K562 (cell line): ENCODE data around the gene SH3TC2. TPM values are rescaled to one million over a fixed set of nuclear protein-coding genes. Genes with fewer than 3 reads are reported as not detected.
A peak's percentile ranks its signal among the peaks of the same experiment; 100 is the strongest.

Source experiments
- CCAR2 ChIP-seq: fragments of 200-400 bp; formaldehyde crosslinking; IDR thresholded peaks from 2 replicates; pipeline ENCODE4 v1.6.1; 2017; ENCODE audit warnings: mild to moderate bottlenecking, low read depth, low read length
- ERF ChIP-seq: fragments of 450-650 bp; formaldehyde crosslinking; IDR thresholded peaks from 2 replicates; pipeline ENCODE4 v1.4.0; 2020; ENCODE audit warnings: mild to moderate bottlenecking, mixed read lengths
- ETS2 ChIP-seq: IDR thresholded peaks from 2 replicates; pipeline ENCODE4 v1.6.1; 2016; ENCODE audit warnings: borderline replicate concordance, missing genetic modification characterization, mild to moderate bottlenecking, moderate library complexity, missing compliant biosample characterization; ENCODE audit not compliant: poor library complexity, severe bottlenecking
- FOXK2 ChIP-seq, 2 experiments: fragments of 450-650 bp; IDR thresholded peaks in 1 of 2; conservative IDR thresholded peaks in 1 of 2; 2 replicates each; pipeline ENCODE4 v1.6.1; 2016; ENCODE audit warnings: low read depth in 2 of 2, mild to moderate bottlenecking in 1 of 2
- GTF2B ChIP-seq: IDR thresholded peaks from 2 replicates; pipeline ENCODE4 v1.6.1; 2011; ENCODE audit not compliant: insufficient read length; ENCODE audit errors: extremely low read depth
- KDM5B ChIP-seq: fragments of 200-600 bp; sonication (generic); IDR thresholded peaks from 2 replicates; pipeline ENCODE4 v1.6.1; 2012; ENCODE audit warnings: low read depth, mild to moderate bottlenecking, moderate library complexity, low read length, control low read depth, inconsistent platforms; ENCODE audit not compliant: insufficient replicate concordance
- MYC ChIP-seq, 2 experiments: fragments of 250-450 bp in 1 of 2; sonication (Bioruptor Pico) in 1 of 2; IDR thresholded peaks; 2 replicates each; pipeline versions ENCODE4 v1.5.1 to v1.6.1; 2012 to 2021; ENCODE audit warnings: low read depth in 2 of 2, borderline replicate concordance in 1 of 2, improper control_type of control experiment in 1 of 2, low read length in 1 of 2, mild to moderate bottlenecking in 1 of 2, moderate library complexity in 1 of 2
- NR2C1 ChIP-seq, 2 experiments: fragments of 450-650 bp; IDR thresholded peaks; 2 replicates each; pipeline ENCODE4 v1.6.1; 2017; ENCODE audit warnings: mild to moderate bottlenecking in 2 of 2, antibody characterized with exemption in 1 of 2, inconsistent platforms in 1 of 2, missing compliant biosample characterization in 1 of 2, missing genetic modification characterization in 1 of 2
- SRSF7 ChIP-seq: fragments of 200-400 bp; formaldehyde crosslinking; optimal IDR thresholded peaks from 2 replicates; pipeline ENCODE3; 2017; ENCODE audit warnings: mild to moderate bottlenecking, low read depth, low read length
- TAL1 ChIP-seq: fragments of 450-650 bp; IDR thresholded peaks from 2 replicates; pipeline ENCODE4 v1.6.1; 2016; ENCODE audit warnings: mild to moderate bottlenecking
- TBP ChIP-seq: optimal IDR thresholded peaks from 2 replicates; pipeline ENCODE3; 2011; ENCODE audit warnings: low read depth, low read length, improper control_type of control experiment
- YY1 ChIP-seq, 3 experiments: IDR thresholded peaks; 2 replicates each; pipeline ENCODE4 v1.6.1; 2011; ENCODE audit warnings: low read length in 2 of 3, mild to moderate bottlenecking in 2 of 3, moderate library complexity in 2 of 3, borderline replicate concordance in 1 of 3, control low read depth in 1 of 3, low read depth in 1 of 3; ENCODE audit not compliant: insufficient read depth in 3 of 3, insufficient replicate concordance in 2 of 3, control insufficient read depth in 1 of 3, insufficient read length in 1 of 3; ENCODE audit errors: extremely low read depth in 1 of 3
- ZBTB43 ChIP-seq: sonication (generic); formaldehyde crosslinking; IDR thresholded peaks from 2 replicates; pipeline ENCODE4 v1.8.0; 2023; ENCODE audit warnings: mild to moderate bottlenecking, missing genetic modification reagents
- ZNF212 ChIP-seq: fragments of 450-650 bp; formaldehyde crosslinking; IDR thresholded peaks from 2 replicates; pipeline ENCODE4 v1.4.0; 2020; ENCODE audit warnings: mild to moderate bottlenecking
- ZNF274 ChIP-seq: IDR thresholded peaks from 2 replicates; pipeline ENCODE4 v1.6.1; 2011; ENCODE audit warnings: low read depth, mild to moderate bottlenecking, low read length, moderate library complexity, borderline replicate concordance
- ZNF75A ChIP-seq: fragments of 450-650 bp; formaldehyde crosslinking; IDR thresholded peaks from 2 replicates; pipeline ENCODE4 v1.4.0; 2020; ENCODE audit warnings: mild to moderate bottlenecking
- ZNF766 ChIP-seq: fragments of 200-800 bp; sonication (Bioruptor generic); conservative IDR thresholded peaks from 2 replicates; pipeline ENCODE4 v1.6.1; 2016; ENCODE audit warnings: missing genetic modification characterization, missing compliant biosample characterization
- polyA plus RNA-seq, 8 experiments: library from polyadenylated mRNA; depleted of rRNA in 4 of 8; stranded (reverse) in 5 of 8; unstranded in 3 of 8; fragments of >200 nt; fragmentation: Nextera tagmentation in 2 of 8; fragmentation: Illumina TruSeq in 1 of 8; extraction: Ambion mirVana in 2 of 8; extraction: Trizol in 1 of 8; gene quantifications; 2 replicates each; pipeline versions ENCODE4 v1.2.1 to v1.2.3, GENCODE V29; 2011 to 2014; ENCODE audit warnings: inconsistent platforms in 1 of 8, missing spikeins in 1 of 8
- total RNA-seq, 7 experiments: library from RNA; depleted of rRNA in 6 of 7; stranded (reverse); fragments of >200 nt in 6 of 7; fragmentation: Illumina TruSeq in 2 of 7; extraction: Trizol in 2 of 7; gene quantifications; 2 replicates each; pipeline versions ENCODE4 v1.2.1 to v1.2.3, GENCODE V29; 2011 to 2021; ENCODE audit warnings: low replicate concordance in 1 of 7
- TF ChIP-seq, protein P1 (sequence below), 2 experiments: IDR thresholded peaks in 1 of 2; conservative IDR thresholded peaks in 1 of 2; 2 replicates each; pipeline ENCODE4 v1.6.1; 2016; ENCODE audit warnings: low read depth in 2 of 2, mild to moderate bottlenecking in 1 of 2, missing compliant biosample characterization in 1 of 2, missing genetic modification characterization in 1 of 2, moderate library complexity in 1 of 2
- TF ChIP-seq, protein P2 (sequence below), 2 experiments: fragments of 450-650 bp in 1 of 2; sonication (generic) in 1 of 2; formaldehyde crosslinking; conservative IDR thresholded peaks; 2 replicates each; pipeline versions ENCODE4 v1.4.0 to v1.8.1; 2020 to 2022; ENCODE audit warnings: mild to moderate bottlenecking in 1 of 2, missing genetic modification reagents in 1 of 2

The SH3TC2 gene
- total and polyA plus RNA-seq, 9 of the 15 experiments (the other 6 are each of a cell fraction or from before 2014, with no cell fraction given) = 0.03 to 0.80 (median 0.55) TPM; not detected in 1

DNA sequence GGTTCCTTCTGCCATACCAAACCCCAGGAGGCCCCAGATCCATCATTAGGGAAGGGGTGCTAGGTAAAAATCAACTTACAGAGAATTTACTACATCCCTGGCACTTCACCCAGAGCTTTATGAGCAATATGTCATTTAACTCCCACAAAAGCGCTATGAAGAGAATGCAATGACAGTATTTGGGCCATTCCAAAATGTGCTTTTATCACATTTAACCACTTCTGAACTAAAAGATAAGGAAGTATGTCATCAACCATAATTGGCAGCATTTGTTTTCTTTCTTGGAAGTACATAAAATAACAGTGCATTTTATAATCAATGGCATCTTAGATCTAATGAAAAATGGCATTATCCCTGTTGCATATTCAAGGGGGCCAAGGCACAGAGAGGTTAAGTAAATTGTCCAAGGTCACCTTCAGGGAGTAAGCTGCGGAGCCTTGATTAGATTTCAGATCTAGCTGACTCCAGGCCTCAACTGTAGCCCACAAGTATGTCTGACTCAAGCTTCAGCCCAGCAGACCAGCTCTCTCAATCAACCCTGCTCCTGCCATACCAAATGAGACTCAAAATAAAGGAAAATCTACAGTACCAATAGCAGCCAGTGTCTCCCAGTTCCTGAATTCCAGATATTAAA lies 16.5 kb downstream of the SH3TC2 start (continued):
- TF ChIP-seq ZNF766 (CRISPR knock-in tag) (0 out of 2 replicates have a peak, but pooled peaks have one; percentile 41), ZNF212 (CRISPR knock-in tag) (no peak), CCAR2 (no peak), SRSF7 (no peak), YY1 (IDR thresholded peaks at IDR 0.05; ENCODE audit: borderline replicate concordance in 1 of 3, control insufficient read depth in 1 of 3, extremely low read depth in 1 of 3, insufficient read depth in 3 of 3, insufficient read length in 1 of 3, insufficient replicate concordance in 2 of 3, low read depth in 1 of 3, low read length in 2 of 3) (no peak), TBP (no peak), KDM5B (no peak), TAL1 (peak; percentile 76), MYC (IDR thresholded peaks at IDR 0.05; ENCODE audit: low read depth, low read length) (0 out of 2 replicates have a peak, but pooled peaks have one; percentile 23), MYC (CRISPR knock-in tag; IDR thresholded peaks at IDR 0.05; ENCODE audit: borderline replicate concordance, low read depth) (no peak), GTF2B (no peak), ZNF274 (no peak), ETS2 (tag) (no peak), ZBTB43 (CRISPR knock-in tag) (no peak), NR2C1 (IDR thresholded peaks at IDR 0.05) (no peak), NR2C1 (tag; IDR thresholded peaks at IDR 0.05) (0 out of 2 replicates have a peak, but pooled peaks have one; percentile 33), ERF (CRISPR knock-in tag) (no peak), ZNF75A (CRISPR knock-in tag) (no peak), FOXK2 (conservative IDR thresholded peaks at IDR 0.05 in 1 of 2, IDR thresholded peaks at IDR 0.05 in 1 of 2; ENCODE audit: low read depth in 2 of 2) (no peak)
- TF ChIP-seq, protein P1, sequence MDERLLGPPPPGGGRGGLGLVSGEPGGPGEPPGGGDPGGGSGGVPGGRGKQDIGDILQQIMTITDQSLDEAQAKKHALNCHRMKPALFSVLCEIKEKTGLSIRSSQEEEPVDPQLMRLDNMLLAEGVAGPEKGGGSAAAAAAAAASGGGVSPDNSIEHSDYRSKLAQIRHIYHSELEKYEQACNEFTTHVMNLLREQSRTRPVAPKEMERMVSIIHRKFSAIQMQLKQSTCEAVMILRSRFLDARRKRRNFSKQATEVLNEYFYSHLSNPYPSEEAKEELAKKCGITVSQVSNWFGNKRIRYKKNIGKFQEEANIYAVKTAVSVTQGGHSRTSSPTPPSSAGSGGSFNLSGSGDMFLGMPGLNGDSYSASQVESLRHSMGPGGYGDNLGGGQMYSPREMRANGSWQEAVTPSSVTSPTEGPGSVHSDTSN (CRISPR knock-in tag; IDR thresholded peaks at IDR 0.05; ENCODE audit: low read depth) = no peak
- TF ChIP-seq, protein P1 (tag; conservative IDR thresholded peaks at IDR 0.05; ENCODE audit: low read depth) = no peak
- TF ChIP-seq, protein P2, sequence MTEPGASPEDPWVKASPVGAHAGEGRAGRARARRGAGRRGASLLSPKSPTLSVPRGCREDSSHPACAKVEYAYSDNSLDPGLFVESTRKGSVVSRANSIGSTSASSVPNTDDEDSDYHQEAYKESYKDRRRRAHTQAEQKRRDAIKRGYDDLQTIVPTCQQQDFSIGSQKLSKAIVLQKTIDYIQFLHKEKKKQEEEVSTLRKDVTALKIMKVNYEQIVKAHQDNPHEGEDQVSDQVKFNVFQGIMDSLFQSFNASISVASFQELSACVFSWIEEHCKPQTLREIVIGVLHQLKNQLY (CRISPR knock-in tag; conservative IDR thresholded peaks at IDR 0.05) = no peak
